Transverse colon (tissue), 3 donors: ENCODE results near the gene ACE.

Experiments
- POLR2A ChIP-seq: fragments of 450-650 bp; IDR thresholded peaks from one replicate; pipeline ENCODE4 v1.6.1; 2016; ENCODE audit warnings: antibody characterized with exemption, mild to moderate bottlenecking, moderate library complexity
- TF ChIP-seq, protein P1 (sequence below), 5 experiments: fragments of 200-600 bp in 3 of 5; fragments of 450-650 bp in 2 of 5; sonication (generic) in 3 of 5; IDR thresholded peaks; 1 replicate in 2 of 5; 2 replicates in 3 of 5; pipeline ENCODE4 v1.5.1; 2016 to 2017; ENCODE audit warnings: antibody characterized with exemption in 5 of 5, inconsistent platforms in 3 of 5, mild to moderate bottlenecking in 2 of 5, moderate library complexity in 1 of 5

- TF ChIP-seq, protein P1, sequence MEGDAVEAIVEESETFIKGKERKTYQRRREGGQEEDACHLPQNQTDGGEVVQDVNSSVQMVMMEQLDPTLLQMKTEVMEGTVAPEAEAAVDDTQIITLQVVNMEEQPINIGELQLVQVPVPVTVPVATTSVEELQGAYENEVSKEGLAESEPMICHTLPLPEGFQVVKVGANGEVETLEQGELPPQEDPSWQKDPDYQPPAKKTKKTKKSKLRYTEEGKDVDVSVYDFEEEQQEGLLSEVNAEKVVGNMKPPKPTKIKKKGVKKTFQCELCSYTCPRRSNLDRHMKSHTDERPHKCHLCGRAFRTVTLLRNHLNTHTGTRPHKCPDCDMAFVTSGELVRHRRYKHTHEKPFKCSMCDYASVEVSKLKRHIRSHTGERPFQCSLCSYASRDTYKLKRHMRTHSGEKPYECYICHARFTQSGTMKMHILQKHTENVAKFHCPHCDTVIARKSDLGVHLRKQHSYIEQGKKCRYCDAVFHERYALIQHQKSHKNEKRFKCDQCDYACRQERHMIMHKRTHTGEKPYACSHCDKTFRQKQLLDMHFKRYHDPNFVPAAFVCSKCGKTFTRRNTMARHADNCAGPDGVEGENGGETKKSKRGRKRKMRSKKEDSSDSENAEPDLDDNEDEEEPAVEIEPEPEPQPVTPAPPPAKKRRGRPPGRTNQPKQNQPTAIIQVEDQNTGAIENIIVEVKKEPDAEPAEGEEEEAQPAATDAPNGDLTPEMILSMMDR (IDR thresholded peaks at IDR 0.05), result no peak
- no peak for TF ChIP-seq POLR2A
Measured at GRCh38 chr17:63480192-63480784, 3.4 kb downstream of the ACE start.
